Activated CD4-positive, alpha-beta T cell treated with anti-CD3 and anti-CD28 coated beads, Interleukin-2, amount 50 U/mL, for 4 hours (primary cell): ENCODE measurements around the gene CSAG1.
"Not testable (repeated sequence)": the region's sequence is repeated elsewhere in the genome, so short reads cannot be mapped to it uniquely, and the experiment has no call there.

Experiments
- DNase-seq, 2 experiments: peaks; one replicate each; pipeline ENCODE4 v3.0.0-alpha.2; 2020

The CSAG1 gene

GRCh38 chrX:152697952-152698931, 35.3 kb downstream of the CSAG1 start, which contains the start of gene MAGEA3:
MAGEA3 (plus strand) TSS chrX:152698794; CDS start chrX:152700833, 2,039 bp downstream.
- not testable (repeated sequence) for DNase-seq

- DNase-seq: not testable (repeated sequence)
Measured at GRCh38 chrX:152681012-152681411, 52.5 kb downstream of the CSAG1 start.
